Measurements from ENCODE around the gene ATXN7L1.

ATXN7L1 gene

DNA sequence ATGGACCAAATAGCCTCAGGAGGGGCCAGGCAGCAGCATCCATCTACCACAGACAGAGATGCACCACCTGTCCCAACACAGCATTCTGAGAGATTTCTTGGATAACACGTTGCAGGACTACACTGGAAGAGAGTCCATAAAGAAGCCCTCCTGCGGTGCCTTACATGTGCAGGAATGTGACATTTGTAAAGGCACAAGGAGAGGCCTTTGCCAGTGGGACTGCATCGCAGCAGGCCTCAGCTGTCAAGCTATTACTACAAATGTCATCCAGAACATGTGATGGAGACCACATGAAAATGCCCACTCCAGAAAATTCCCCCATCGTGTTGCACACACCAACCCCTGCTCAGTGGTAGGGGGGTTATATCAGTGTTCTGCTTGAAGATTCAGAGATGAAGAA is 77.4 kb downstream of the ATXN7L1 start:
- H3K4me1 ChIP-seq (ENCODE audit: low read length) = no peaks in the 10 kb centered on the region
- no peak overlapping the region for H3K27ac ChIP-seq (ENCODE audit: low read length)
- no peak overlapping the region for H3K4me3 ChIP-seq (ENCODE audit: low read length)
- no peak overlapping the region for H3K4me2 ChIP-seq (ENCODE audit: low read depth, low read length)
- no peaks in the 10 kb centered on the region for H3K9me2 ChIP-seq (replicated peaks; ENCODE audit: insufficient read depth, low read length)
- no peaks in the 10 kb centered on the region for H3K27me3 ChIP-seq (replicated peaks; ENCODE audit: insufficient read depth, low read length)
- no peak overlapping the region for H2AFZ ChIP-seq (ENCODE audit: low read length)
- TF ChIP-seq EZH2phosphoT487 (IDR thresholded peaks at IDR 0.05; ENCODE audit: low read length) (no peak), EZH2 (optimal IDR thresholded peaks at IDR 0.05; ENCODE audit: low read depth, low read length) (no peak)
- TF ChIP-seq, protein P1, sequence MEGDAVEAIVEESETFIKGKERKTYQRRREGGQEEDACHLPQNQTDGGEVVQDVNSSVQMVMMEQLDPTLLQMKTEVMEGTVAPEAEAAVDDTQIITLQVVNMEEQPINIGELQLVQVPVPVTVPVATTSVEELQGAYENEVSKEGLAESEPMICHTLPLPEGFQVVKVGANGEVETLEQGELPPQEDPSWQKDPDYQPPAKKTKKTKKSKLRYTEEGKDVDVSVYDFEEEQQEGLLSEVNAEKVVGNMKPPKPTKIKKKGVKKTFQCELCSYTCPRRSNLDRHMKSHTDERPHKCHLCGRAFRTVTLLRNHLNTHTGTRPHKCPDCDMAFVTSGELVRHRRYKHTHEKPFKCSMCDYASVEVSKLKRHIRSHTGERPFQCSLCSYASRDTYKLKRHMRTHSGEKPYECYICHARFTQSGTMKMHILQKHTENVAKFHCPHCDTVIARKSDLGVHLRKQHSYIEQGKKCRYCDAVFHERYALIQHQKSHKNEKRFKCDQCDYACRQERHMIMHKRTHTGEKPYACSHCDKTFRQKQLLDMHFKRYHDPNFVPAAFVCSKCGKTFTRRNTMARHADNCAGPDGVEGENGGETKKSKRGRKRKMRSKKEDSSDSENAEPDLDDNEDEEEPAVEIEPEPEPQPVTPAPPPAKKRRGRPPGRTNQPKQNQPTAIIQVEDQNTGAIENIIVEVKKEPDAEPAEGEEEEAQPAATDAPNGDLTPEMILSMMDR (IDR thresholded peaks at IDR 0.05; ENCODE audit: low read length) = no peak
- H3K9me3 ChIP-seq (replicated peaks; ENCODE audit: insufficient read depth, low read length) = no peaks in the 10 kb centered on the region
- H3F3A ChIP-seq (ENCODE audit: insufficient read depth, low read length) = no peaks in the 10 kb centered on the region
- no peak for DNase-seq
- H4K20me1 ChIP-seq (ENCODE audit: insufficient read depth, low read length) = no peaks in the 10 kb centered on the region
- no peaks in the 10 kb centered on the region for H3K36me3 ChIP-seq (replicated peaks; ENCODE audit: insufficient read depth, low read length)
- H3K79me2 ChIP-seq (ENCODE audit: low read length) = no peaks in the 10 kb centered on the region
- no peak overlapping the region for H3K9ac ChIP-seq (ENCODE audit: low read length)

- Histone ChIP-seq H3K4me1 (ENCODE audit: low read length) (no peaks in the 10 kb centered on the region), H3K9me3 (replicated peaks; ENCODE audit: insufficient read depth, low read length) (no peaks in the 10 kb centered on the region), H3K9ac (ENCODE audit: low read length) (no peak overlapping the region), H3K27ac (ENCODE audit: low read length) (no peak overlapping the region), H3K79me2 (ENCODE audit: low read length) (no peaks in the 10 kb centered on the region), H3K4me3 (ENCODE audit: low read length) (no peak overlapping the region), H2AFZ (ENCODE audit: low read length) (no peak overlapping the region), H3K27me3 (replicated peaks; ENCODE audit: insufficient read depth, low read length) (no peaks in the 10 kb centered on the region), H3F3A (ENCODE audit: insufficient read depth, low read length) (no peaks in the 10 kb centered on the region), H3K4me2 (ENCODE audit: low read depth, low read length) (no peak overlapping the region), H3K9me2 (replicated peaks; ENCODE audit: insufficient read depth, low read length) (no peaks in the 10 kb centered on the region), H3K36me3 (replicated peaks; ENCODE audit: insufficient read depth, low read length) (no peaks in the 10 kb centered on the region), H4K20me1 (ENCODE audit: insufficient read depth, low read length) (no peaks in the 10 kb centered on the region)
- TF ChIP-seq, protein P1 (IDR thresholded peaks at IDR 0.05; ENCODE audit: low read length) = no peak
- TF ChIP-seq EZH2 (optimal IDR thresholded peaks at IDR 0.05; ENCODE audit: low read depth, low read length) (no peak), EZH2phosphoT487 (IDR thresholded peaks at IDR 0.05; ENCODE audit: low read length) (no peak)
- no peak for DNase-seq
These were observed 78.7 kb downstream of the ATXN7L1 start for GRCh38 chr7:105797652-105798051.

DNA sequence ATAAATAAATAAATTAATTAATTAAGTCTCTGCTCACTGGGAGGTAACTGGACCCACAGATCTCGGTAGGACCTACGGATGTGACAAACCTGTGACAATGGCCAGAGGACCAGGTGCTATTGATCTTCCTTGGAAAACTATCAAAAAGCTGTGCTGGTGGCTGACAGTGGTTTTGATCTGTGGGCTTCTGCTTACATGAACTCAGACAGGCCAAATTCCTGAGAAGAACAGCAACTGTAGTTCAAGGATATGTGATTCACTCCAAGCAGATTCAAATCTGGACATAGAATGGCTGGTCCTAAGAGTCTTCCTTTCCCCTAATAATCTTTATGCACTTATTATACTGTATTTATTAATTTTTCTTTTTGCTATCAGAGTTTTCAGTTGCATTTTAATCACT is 80.0 kb downstream of the ATXN7L1 start:
- no peak for TF ChIP-seq EZH2 (optimal IDR thresholded peaks at IDR 0.05; ENCODE audit: low read depth, low read length)
- TF ChIP-seq, protein P1 (IDR thresholded peaks at IDR 0.05; ENCODE audit: low read length) = no peak
- no peak for TF ChIP-seq EZH2phosphoT487 (IDR thresholded peaks at IDR 0.05; ENCODE audit: low read length)
- Histone ChIP-seq H3K27me3 (replicated peaks; ENCODE audit: insufficient read depth, low read length) (no peaks in the 10 kb centered on the region), H3K36me3 (replicated peaks; ENCODE audit: insufficient read depth, low read length) (no peaks in the 10 kb centered on the region), H3K9ac (ENCODE audit: low read length) (no peak overlapping the region), H3K79me2 (ENCODE audit: low read length) (no peaks in the 10 kb centered on the region), H3K9me2 (replicated peaks; ENCODE audit: insufficient read depth, low read length) (no peaks in the 10 kb centered on the region), H3K27ac (ENCODE audit: low read length) (no peak overlapping the region), H3K4me3 (ENCODE audit: low read length) (no peak overlapping the region), H3K9me3 (replicated peaks; ENCODE audit: insufficient read depth, low read length) (no peaks in the 10 kb centered on the region), H3K4me1 (ENCODE audit: low read length) (no peaks in the 10 kb centered on the region), H3F3A (ENCODE audit: insufficient read depth, low read length) (no peaks in the 10 kb centered on the region), H2AFZ (ENCODE audit: low read length) (no peak overlapping the region), H4K20me1 (ENCODE audit: insufficient read depth, low read length) (no peaks in the 10 kb centered on the region), H3K4me2 (ENCODE audit: low read depth, low read length) (no peak overlapping the region)
- DNase-seq = no peak

Measured in MM.1S (cell line).